ENCODE measurements around the gene MTMR3.

DNA sequence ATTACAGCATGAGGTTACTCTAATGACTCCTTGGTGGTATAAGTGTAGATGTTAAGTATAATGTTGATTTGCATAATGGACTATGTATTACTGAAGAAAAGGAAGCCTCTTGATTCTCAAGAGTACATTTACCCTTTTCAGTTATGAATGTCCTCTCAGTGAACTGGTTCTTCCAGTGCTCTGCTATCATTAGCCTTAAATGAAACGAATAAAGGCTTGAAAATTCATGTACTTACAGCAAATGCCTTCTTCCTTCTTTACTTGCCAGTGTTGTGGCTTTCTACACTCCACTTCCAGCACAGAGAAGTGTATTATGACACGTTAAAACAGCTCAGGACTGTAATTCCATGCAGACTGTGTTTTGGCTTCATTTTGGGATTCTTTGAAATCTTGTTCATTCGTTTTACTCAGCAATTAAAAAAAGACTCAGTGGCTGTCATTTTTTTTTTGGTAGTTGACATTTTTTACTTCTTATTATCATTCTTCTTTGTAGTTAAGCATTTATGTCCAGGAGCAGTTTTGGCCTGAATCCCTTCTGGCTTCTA lies 96.9 kb downstream of the MTMR3 start:
- TF ChIP-seq, protein P1, sequence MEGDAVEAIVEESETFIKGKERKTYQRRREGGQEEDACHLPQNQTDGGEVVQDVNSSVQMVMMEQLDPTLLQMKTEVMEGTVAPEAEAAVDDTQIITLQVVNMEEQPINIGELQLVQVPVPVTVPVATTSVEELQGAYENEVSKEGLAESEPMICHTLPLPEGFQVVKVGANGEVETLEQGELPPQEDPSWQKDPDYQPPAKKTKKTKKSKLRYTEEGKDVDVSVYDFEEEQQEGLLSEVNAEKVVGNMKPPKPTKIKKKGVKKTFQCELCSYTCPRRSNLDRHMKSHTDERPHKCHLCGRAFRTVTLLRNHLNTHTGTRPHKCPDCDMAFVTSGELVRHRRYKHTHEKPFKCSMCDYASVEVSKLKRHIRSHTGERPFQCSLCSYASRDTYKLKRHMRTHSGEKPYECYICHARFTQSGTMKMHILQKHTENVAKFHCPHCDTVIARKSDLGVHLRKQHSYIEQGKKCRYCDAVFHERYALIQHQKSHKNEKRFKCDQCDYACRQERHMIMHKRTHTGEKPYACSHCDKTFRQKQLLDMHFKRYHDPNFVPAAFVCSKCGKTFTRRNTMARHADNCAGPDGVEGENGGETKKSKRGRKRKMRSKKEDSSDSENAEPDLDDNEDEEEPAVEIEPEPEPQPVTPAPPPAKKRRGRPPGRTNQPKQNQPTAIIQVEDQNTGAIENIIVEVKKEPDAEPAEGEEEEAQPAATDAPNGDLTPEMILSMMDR (IDR thresholded peaks at IDR 0.05), result no peak
- no peak for TF ChIP-seq POLR2AphosphoS5 (IDR thresholded peaks at IDR 0.05; ENCODE audit: low read depth, low read length)
- no peak for TF ChIP-seq SIN3A (IDR thresholded peaks at IDR 0.05; ENCODE audit: borderline replicate concordance, insufficient read depth, low read depth, low read length)
- TF ChIP-seq, protein P2, sequence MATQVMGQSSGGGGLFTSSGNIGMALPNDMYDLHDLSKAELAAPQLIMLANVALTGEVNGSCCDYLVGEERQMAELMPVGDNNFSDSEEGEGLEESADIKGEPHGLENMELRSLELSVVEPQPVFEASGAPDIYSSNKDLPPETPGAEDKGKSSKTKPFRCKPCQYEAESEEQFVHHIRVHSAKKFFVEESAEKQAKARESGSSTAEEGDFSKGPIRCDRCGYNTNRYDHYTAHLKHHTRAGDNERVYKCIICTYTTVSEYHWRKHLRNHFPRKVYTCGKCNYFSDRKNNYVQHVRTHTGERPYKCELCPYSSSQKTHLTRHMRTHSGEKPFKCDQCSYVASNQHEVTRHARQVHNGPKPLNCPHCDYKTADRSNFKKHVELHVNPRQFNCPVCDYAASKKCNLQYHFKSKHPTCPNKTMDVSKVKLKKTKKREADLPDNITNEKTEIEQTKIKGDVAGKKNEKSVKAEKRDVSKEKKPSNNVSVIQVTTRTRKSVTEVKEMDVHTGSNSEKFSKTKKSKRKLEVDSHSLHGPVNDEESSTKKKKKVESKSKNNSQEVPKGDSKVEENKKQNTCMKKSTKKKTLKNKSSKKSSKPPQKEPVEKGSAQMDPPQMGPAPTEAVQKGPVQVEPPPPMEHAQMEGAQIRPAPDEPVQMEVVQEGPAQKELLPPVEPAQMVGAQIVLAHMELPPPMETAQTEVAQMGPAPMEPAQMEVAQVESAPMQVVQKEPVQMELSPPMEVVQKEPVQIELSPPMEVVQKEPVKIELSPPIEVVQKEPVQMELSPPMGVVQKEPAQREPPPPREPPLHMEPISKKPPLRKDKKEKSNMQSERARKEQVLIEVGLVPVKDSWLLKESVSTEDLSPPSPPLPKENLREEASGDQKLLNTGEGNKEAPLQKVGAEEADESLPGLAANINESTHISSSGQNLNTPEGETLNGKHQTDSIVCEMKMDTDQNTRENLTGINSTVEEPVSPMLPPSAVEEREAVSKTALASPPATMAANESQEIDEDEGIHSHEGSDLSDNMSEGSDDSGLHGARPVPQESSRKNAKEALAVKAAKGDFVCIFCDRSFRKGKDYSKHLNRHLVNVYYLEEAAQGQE (IDR thresholded peaks at IDR 0.05; ENCODE audit: insufficient read depth in 1 of 2, low read depth in 2 of 2, low read length in 1 of 2), result no peak

Measured in Panc1 (cell line).